Activated T-helper 17 cell treated with anti-CD3 and anti-CD28 coated beads, Interleukin-2, amount 50 U/mL, for 72 hours (primary cell): ENCODE data around the gene RPTN. TPM values are rescaled to one million over a fixed set of nuclear protein-coding genes. Genes with fewer than 3 reads are reported as not detected.

Source experiments
- ATAC-seq: fragments of 150-1000 bp; cut with Tn5 transposase; replicated peaks from 2 replicates; pipeline ENCODE4 v1.10.0; 2021; ENCODE audit warnings: mild to moderate bottlenecking, moderate library complexity
- H3K27ac Mint-ChIP-seq: one replicate; pipeline ENCODE4 v1.8.0; 2022; ENCODE audit warnings: mixed read lengths
- H3K27me3 Mint-ChIP-seq: one replicate; pipeline ENCODE4 v1.8.0; 2022; ENCODE audit warnings: mixed read lengths
- H3K36me3 Mint-ChIP-seq: one replicate; pipeline ENCODE4 v1.8.0; 2022; ENCODE audit warnings: low read depth, mild to moderate bottlenecking, mixed read lengths
- H3K4me1 Mint-ChIP-seq: one replicate; pipeline ENCODE4 v1.8.0; 2022; ENCODE audit warnings: mixed read lengths
- H3K4me3 Mint-ChIP-seq: one replicate; pipeline ENCODE4 v1.8.0; 2022; ENCODE audit warnings: mild to moderate bottlenecking, mixed read lengths
- H3K9me3 Mint-ChIP-seq: one replicate; pipeline ENCODE4 v1.8.0; 2022; ENCODE audit warnings: mixed read lengths
- total RNA-seq, 2 donors: library from RNA; stranded (reverse); gene quantifications; one replicate each; pipeline ENCODE4 v1.2.3, GENCODE V29; 2022

The RPTN gene
- total RNA-seq, 2 donors from 2014 or later, result not detected

DNA sequence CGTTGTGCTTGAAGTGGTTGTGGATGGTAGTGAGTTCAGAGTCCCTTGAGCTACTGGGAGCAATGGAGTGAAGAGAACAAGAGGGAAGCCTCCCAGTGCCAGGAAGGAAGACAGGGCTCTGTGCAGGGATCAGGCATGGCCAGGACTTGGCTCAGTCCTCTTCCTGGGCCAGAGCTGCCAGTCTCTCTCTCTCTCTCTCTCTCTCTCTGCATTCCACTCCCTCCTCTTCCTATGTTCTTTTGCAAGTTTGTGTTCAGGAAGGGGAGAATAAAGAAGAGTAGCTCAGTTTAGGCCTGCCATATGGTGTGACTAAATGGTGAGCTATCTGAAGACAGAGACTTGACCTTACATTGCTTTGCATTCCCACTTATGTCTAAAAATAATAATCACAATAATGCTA is 20.5 kb upstream of the RPTN start:
- no peaks in the 10 kb centered on the region for H3K36me3 Mint-ChIP-seq
- no peak overlapping the region for H3K27ac Mint-ChIP-seq
- H3K9me3 Mint-ChIP-seq, result no peaks in the 10 kb centered on the region
- no peaks in the 10 kb centered on the region for H3K4me1 Mint-ChIP-seq
- peaks cover 12% of the 10 kb centered on the region for H3K27me3 Mint-ChIP-seq
- H3K4me3 Mint-ChIP-seq, result no peak overlapping the region
- no peak for ATAC-seq

DNA sequence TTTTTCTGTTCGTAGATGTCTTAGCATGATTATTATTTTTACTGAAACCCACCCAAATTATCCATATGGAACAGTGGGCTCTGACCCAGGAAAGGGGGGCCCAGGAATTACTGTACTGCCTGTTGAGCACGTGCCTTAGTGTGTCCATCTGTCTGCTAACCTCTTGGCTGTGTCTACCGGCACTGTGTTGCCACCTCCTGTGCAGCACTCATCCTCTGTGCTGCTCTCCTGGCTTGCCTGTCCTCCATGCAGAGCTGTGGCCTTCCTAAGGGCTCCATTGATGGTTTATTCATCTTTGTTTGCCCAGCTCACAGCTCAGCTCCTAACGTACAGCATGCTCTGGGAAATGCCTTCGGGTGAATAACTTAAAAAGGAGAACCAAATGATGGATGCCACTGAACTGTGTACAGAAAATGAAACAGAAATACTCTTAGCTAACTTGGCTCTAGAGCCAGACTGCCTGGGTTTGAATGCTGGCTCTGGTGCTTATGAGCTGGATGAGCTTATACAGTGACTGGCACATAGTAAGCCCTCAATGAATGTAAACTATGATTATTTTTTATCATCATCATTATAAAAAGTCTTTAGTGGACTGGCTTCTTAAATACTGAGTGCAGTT is 11.4 kb upstream of the RPTN start:
- Mint-ChIP-seq H3K4me3 (no peak overlapping the region), H3K27me3 (peaks cover 4% of the 10 kb centered on the region), H3K9me3 (no peaks in the 10 kb centered on the region), H3K27ac (no peak overlapping the region), H3K36me3 (no peaks in the 10 kb centered on the region), H3K4me1 (peaks cover 7% of the 10 kb centered on the region)
- no peak for ATAC-seq

DNA sequence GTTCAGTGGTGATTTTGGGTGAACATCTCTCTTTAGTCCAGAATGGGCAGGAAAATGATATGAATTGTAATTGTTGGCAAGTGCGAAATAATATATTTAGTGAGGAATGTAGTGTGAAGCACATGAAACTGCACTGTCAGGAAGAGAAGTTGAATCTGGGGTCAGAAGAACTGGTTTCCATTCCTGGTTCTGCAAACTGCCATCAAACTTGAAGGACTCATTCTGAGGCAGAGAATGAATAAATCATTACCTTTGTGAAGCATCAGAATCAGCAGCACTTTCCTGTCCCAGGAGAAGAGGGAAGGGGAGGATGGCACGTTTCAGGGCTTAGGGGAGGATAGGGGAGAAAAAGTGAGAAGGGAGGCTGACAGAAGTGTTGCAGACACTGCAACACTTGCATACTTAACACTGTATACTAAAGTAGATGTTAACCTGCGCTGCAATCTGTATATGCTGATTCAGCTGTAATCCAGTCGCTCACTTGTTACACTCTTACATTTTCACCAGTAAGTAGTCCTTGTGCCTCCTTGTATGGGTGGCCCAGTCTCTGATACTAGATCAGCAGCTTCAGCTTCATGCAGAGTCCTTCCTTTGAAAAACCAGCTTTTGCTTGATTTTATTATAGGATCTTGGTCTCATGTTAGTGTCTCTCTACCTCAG is 10.5 kb upstream of the RPTN start:
- Mint-ChIP-seq H3K9me3 (no peaks in the 10 kb centered on the region), H3K4me3 (no peak overlapping the region)

DNA sequence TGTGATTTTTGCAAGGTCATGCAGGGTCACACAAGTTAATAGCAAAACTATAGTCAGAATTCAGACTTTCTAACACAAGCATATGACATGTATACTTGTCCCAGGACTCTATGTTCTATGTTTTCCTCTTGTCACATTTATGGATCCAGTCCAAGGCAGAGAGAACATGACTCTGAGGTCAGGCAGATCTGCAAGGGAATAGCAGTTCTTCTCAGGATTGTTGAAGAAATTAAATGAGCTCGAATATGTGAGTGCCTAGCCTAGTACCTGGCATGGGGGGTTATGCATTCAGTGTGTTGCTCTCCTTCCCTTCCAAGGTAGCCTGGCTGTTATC is 9.5 kb upstream of the RPTN start:
- H3K4me3 Mint-ChIP-seq, result no peak overlapping the region
- H3K27ac Mint-ChIP-seq, result no peak overlapping the region
- no peaks in the 10 kb centered on the region for H3K36me3 Mint-ChIP-seq
- H3K4me1 Mint-ChIP-seq, result peaks cover 7% of the 10 kb centered on the region
- no peak for ATAC-seq
- H3K9me3 Mint-ChIP-seq, result no peaks in the 10 kb centered on the region
- peaks cover 8% of the 10 kb centered on the region for H3K27me3 Mint-ChIP-seq

More for the DNA sequence above, 10.5 kb upstream of the RPTN start:
- Mint-ChIP-seq H3K36me3 (no peaks in the 10 kb centered on the region), H3K27me3 (peaks cover 4% of the 10 kb centered on the region), H3K27ac (no peak overlapping the region), H3K4me1 (peaks cover 7% of the 10 kb centered on the region)
- ATAC-seq, result no peak

DNA sequence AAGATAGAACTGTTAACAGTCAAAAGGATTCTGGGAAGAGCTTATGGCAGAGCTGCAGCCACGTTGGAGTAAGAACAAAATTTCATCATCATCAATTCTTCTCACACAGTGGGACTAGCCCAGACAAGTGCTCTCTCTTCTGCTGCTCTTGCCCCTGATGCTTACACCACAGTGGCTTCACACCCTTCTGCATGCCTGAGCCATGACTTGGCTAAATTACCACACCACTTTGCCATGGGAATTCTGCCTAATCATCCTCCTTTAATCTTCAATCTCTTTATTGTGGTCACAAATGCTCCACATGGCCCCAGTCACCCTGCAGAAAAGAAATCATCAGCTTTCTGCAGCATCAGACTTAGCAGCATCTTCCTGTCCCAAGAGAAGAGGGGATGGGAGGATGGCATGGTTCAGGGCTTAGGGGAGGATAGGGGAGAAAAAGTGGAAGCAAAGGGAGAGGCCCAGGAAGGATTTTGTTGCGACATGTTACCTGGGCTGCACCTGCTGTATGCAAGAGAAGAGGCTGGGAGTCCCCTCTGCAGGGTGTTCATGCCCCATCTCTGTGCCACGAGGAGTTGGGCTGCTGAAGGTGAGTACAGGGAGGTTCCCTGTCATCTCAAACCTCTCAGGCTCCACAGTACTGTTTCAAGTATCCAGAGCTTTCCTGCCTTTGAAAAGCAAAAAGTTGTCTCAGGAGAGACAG is 9.0 kb upstream of the RPTN start:
- Mint-ChIP-seq H3K27ac (no peak overlapping the region), H3K27me3 (peaks cover 4% of the 10 kb centered on the region), H3K4me1 (peaks cover 7% of the 10 kb centered on the region), H3K36me3 (no peaks in the 10 kb centered on the region), H3K9me3 (no peaks in the 10 kb centered on the region), H3K4me3 (no peak overlapping the region)
- no peak for ATAC-seq

DNA sequence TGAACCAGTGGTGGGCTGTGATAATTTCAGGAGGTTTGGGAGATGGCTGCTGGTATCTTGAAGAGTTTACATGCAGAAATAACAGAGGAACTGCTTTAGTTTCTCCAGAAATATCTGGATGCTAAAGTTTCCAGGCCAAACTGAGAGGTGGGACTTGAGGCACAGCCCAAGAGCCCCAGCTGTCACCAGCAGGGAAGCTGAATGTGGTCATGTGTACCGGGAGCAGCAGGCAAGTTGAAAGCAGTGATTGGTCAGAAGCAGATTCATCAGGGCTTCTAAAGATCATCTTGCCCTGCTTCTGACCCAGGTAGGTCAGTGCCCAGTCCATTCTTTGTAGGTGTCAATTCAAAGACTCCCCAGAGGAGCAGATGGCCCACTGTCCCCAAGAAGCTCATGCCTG is 7.9 kb upstream of the RPTN start:
- Mint-ChIP-seq H3K9me3 (no peaks in the 10 kb centered on the region), H3K36me3 (no peaks in the 10 kb centered on the region), H3K27ac (no peak overlapping the region), H3K27me3 (peaks cover 4% of the 10 kb centered on the region), H3K4me1 (peaks cover 7% of the 10 kb centered on the region), H3K4me3 (no peak overlapping the region)
- ATAC-seq, result no peak

DNA sequence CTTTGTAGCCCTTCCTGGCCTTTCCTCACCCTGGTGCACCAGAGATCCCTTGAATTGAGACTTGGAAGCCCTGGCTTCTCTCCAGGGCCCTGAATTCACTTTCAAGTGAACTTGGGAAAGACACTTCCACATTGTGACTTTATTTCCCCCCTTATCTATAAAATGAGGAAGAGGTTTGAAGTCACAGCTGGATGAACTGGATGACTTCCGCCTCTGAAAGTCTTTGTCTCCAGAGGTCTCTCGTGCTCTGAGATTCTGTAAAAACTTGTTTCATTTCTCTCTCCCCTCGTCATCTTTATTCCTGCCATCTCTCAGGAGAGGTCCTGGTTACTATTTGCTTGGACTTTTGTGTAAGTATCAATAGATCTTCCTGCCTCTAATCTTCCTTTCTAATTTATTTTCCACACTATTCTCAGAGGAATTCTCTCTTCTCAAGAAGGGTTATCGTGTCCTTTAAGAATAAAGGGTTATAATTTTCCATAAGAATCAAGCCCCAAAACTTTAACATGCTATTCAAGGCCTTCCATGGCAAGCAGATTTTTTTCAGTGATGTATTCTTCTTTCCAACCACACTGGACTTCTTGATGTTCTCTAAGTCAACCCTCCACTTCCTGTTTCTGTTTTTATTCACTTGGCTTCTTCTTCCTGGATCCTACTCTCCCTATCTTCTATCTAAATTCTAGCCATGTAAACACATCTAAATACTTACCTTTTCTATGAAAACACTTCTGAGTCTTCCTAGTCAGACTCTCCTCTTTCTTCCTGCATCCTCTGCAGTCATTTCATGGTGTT is 6.5 kb upstream of the RPTN start:
- peaks cover 7% of the 10 kb centered on the region for H3K4me1 Mint-ChIP-seq
- ATAC-seq, result peak; percentile 23
- H3K27me3 Mint-ChIP-seq, result peaks cover 4% of the 10 kb centered on the region
- no peak overlapping the region for H3K4me3 Mint-ChIP-seq
- peak overlapping the region; percentile 18 for H3K27ac Mint-ChIP-seq
- no peaks in the 10 kb centered on the region for H3K9me3 Mint-ChIP-seq
- H3K36me3 Mint-ChIP-seq, result no peaks in the 10 kb centered on the region

DNA sequence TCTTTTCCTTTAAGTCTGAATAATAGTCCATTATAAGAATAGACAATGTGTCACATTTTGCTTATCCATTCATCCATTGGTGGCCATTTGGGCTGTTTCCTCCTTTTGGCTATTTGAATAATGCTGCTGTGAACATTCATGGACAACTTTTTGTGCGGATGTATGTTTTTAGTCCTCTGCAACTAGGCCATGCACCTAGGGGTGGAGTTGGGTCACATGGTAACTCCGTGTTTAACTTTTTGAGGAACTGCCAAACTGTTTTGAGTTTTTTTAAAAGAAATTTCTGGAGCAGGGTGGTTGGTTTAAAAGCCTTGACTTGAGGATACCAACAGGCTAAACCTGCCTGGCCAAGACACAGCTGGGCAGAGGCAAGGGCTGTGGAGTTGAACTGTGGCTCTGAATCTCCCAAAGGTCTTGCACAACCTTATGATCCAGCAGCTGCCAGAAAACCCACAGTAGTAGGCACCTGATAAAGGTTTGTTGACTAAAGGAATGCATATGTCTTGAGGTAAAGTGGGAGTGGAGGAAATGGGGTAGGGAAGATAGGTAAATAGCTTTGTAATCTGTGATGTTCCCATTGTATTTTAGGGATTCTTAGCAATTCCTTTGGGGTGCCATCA is 5.6 kb upstream of the RPTN start:
- Mint-ChIP-seq H3K27ac (no peak overlapping the region), H3K4me1 (peaks cover 7% of the 10 kb centered on the region), H3K27me3 (peaks cover 4% of the 10 kb centered on the region), H3K4me3 (no peak overlapping the region), H3K36me3 (no peaks in the 10 kb centered on the region), H3K9me3 (no peaks in the 10 kb centered on the region)
- no peak for ATAC-seq

DNA sequence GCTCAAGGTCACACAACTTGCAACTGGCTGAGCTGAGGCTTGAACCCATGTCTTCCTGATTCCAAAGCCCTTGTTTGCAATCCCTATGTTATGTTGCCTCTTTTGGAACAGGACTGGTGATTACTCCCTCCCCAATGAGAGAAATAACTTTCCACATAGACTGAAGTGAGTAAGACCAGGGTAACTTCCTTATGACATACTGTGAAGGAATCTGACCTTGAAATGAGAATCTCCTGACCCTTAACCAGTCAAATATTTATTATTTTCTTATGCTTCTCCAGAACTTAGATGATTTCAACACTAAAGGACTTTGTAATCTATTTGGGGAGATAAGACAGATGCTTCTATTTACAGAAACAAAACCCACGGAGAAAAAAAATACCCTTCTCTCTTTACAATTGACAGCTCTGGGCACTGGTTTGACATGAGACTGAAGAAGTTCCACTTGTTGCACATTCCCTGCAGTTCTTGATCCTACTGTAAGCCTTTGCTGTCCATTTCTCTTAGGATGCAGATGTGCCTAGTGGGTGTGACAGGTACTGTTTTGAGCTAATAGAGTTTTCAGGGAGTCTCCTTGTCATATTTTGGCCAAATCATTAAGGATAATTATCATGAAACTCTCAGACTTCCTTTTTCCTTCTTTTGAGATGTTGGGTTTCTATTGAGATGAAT is 3.9 kb upstream of the RPTN start:
- H3K36me3 Mint-ChIP-seq, result no peaks in the 10 kb centered on the region
- ATAC-seq, result no peak
- peaks cover 4% of the 10 kb centered on the region for H3K27me3 Mint-ChIP-seq
- no peak overlapping the region for H3K27ac Mint-ChIP-seq
- H3K9me3 Mint-ChIP-seq, result no peaks in the 10 kb centered on the region
- peaks cover 7% of the 10 kb centered on the region for H3K4me1 Mint-ChIP-seq
- no peak overlapping the region for H3K4me3 Mint-ChIP-seq

DNA sequence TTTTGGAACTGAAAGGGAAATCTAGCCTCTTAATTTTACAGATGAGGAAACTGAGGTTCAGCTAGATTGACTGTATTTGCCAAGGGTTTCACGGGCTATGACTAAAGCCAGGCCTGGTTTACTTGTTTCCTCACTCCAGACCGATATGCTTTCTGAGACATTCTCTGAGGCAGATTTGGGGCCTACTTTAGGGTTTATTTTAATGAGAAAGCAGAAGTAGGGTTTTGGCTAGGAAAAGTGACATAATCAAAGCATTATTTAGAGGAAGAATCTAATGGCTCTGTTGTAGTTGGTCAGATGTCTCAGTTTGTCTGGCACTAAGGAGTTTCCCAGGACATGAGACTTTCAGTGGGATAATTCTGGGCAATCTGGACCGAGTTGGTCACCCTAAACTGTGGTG is 1.5 kb upstream of the RPTN start:
- Mint-ChIP-seq H3K27ac (no peak overlapping the region), H3K4me1 (peaks cover 2% of the 10 kb centered on the region), H3K9me3 (no peaks in the 10 kb centered on the region), H3K27me3 (peaks cover 4% of the 10 kb centered on the region), H3K36me3 (no peaks in the 10 kb centered on the region), H3K4me3 (no peak overlapping the region)
- no peak for ATAC-seq

DNA sequence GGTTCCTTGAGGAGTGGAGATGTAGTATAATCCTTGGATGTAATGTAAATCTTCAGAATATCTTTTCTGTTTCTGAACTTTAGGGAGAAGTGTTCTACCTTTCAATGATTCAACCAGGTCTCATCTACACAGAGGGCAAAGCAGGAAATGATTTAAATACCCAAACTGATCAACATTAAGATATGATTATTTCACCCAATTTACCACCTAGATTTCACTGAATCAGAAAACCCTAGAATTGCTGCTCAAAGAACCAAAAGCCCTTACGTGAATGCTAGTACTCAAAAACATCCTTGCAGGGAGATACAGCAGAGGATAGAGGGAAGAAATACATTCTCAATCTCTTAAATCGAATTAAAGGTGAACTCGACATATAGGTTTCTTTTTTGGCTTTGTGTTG is 5.0 kb downstream of the RPTN start:
- no peaks in the 10 kb centered on the region for H3K36me3 Mint-ChIP-seq
- H3K27me3 Mint-ChIP-seq, result peaks cover 4% of the 10 kb centered on the region
- peaks cover 10% of the 10 kb centered on the region for H3K4me1 Mint-ChIP-seq
- H3K4me3 Mint-ChIP-seq, result no peak overlapping the region
- peak; percentile 77 for ATAC-seq
- peaks cover 2% of the 10 kb centered on the region for H3K9me3 Mint-ChIP-seq
- H3K27ac Mint-ChIP-seq, result no peak overlapping the region

DNA sequence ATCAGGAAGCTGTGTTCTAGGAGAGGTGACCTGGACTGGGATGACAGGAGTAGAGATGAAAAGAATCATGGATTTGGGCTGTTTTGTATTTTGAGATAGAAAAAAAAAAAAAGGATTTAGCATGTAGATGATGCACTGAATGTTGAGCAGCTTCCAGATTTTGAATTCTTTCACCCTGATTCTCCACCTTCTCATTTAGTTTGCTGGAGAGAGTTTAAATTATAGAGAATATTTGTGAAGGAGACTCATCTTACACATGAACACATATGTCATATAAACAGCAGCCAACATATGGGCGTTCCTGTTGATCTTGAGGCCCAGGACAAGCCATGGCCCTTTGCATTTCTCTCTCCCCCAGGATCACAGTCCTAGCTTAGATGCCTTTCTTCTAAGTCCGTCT is 7.4 kb downstream of the RPTN start:
- no peak overlapping the region for H3K4me3 Mint-ChIP-seq
- H3K9me3 Mint-ChIP-seq, result peaks cover 12% of the 10 kb centered on the region
- H3K27me3 Mint-ChIP-seq, result peaks cover 4% of the 10 kb centered on the region
- H3K27ac Mint-ChIP-seq, result no peak overlapping the region
- peaks cover 10% of the 10 kb centered on the region for H3K4me1 Mint-ChIP-seq
- ATAC-seq, result no peak
- no peaks in the 10 kb centered on the region for H3K36me3 Mint-ChIP-seq

DNA sequence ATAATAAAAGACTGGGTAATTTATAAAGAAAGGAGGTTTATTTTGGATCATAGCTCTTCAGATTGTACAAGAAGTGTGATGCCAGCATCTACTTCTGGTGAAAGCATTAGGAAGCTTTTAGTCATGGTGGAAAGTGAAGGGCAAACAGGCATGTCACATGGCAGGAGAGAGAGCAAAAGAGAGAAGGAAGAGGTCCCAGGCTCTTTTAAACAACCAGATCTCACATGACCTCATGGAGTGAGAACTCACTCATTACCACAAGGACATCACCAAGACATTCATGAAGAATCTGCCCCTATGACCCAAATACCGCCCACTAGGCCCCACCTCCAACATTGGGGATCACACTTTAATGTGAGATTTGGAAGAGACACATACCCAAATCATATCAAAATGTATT is 10.0 kb downstream of the RPTN start:
- Mint-ChIP-seq H3K27me3 (peaks cover 9% of the 10 kb centered on the region), H3K36me3 (no peaks in the 10 kb centered on the region), H3K9me3 (peaks cover 12% of the 10 kb centered on the region), H3K4me3 (no peak overlapping the region), H3K27ac (no peak overlapping the region), H3K4me1 (no peaks in the 10 kb centered on the region)
- ATAC-seq, result no peak

DNA sequence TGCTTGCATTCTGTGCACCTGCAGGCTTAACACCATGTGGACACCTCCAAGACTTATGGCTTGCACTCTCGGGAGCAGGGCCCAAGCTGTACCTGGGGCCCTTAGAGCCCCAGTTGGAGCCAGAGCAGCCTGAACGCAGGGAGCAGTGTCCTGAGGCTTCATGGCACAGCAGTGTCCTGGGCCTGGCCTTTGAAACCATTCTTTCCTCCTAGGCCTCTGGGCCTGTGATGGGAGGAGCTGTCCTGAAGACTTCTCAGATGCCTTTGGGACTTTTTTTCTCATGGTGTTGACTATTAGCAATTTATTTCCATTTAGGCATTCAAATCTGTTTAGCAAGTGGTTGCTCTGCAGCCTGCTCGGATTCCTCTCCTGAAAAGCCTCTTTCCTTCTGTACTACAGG is 11.0 kb downstream of the RPTN start:
- H3K4me1 Mint-ChIP-seq, result peaks cover 6% of the 10 kb centered on the region
- H3K27me3 Mint-ChIP-seq, result peaks cover 9% of the 10 kb centered on the region
- peaks cover 12% of the 10 kb centered on the region for H3K9me3 Mint-ChIP-seq
- ATAC-seq, result no peak
- H3K27ac Mint-ChIP-seq, result no peak overlapping the region
- H3K36me3 Mint-ChIP-seq, result no peaks in the 10 kb centered on the region
- H3K4me3 Mint-ChIP-seq, result no peak overlapping the region
